Activated naive CD8-positive, alpha-beta T cell treated with anti-CD3 and anti-CD28 coated beads, Interleukin-2, amount 50 U/mL, for 16 hours (primary cell): ENCODE measurements around the gene PALD1.

Source experiments
- DNase-seq: peaks from one replicate; pipeline ENCODE4 v3.0.0-alpha.2; 2020; ENCODE audit warnings: low read depth, low spot score

The PALD1 gene

GRCh38 chr10:70457759-70458305, 20.7 kb upstream of the PALD1 start:
- DNase-seq, result no peak

DNA sequence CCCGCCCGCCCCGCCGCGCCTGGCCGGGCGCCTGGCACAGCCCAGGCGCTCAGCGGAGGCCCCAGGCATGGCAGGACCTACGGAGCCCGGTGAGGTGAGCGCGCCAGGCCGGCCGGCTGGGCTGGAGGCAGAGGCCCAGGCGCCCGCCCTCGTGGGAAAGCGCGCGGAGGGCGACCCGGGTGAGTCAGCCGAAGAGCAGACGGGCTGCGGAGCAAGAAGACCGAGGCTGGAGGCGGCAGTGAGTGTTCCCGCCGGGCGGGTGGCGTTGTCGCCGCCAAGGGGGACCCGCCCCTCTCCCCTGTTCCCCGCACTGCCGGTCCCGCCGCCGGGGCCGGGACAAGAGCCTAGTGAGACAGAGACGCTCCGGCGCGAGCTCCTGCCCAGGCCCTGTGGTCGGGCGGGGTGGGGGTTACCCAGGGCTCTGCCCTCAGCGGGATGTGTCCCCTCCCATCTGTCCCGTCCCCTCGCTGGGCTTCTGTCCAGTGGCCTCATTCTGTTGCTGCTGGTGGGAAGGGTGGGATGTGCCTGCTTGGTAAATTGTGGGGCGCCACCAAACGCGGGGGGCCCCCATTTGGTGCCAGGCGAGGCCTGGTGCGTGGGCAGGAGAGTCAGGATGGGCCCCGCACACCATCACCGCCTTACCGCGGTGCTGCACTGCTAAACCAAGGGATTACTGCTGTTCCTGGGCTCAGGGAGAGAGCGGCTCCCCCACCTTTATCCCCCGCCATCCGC, 20.1 kb upstream of the PALD1 start:
- no peak for DNase-seq

DNA sequence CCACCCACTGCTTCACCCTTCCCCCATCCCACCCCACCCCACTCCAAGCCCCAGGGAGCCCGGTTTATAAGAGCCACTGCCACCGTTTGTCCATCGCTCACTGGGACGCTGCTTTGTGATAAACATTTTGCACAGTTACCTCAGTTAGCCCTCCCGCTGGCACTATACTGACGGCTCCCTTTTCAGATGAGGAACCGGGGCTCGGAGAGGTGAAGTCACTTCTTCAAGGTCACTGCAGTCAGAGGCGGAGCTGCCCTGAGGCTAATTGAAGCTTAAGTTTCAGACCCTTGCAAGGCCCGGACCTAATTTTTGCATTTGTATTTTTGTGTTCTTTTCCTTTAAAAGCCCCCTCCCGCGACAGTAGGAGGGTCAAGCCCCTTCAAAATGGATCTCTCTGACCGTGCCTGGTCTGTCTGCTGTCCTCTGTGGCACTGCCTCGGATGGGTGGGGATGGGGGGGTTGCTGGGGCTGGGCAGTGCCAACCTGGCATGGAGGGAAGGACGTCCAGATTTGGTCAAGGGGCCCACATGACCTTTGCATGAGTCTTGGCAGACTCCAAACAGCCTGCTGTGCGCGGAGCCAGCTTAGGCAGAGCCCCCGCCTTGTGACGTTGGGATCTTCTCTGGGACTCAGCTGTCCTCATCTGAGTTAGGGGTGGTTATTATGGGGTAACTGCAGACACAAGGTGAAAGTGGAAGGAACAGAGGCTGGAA, 19.4 kb upstream of the PALD1 start:
- no peak for DNase-seq

DNA sequence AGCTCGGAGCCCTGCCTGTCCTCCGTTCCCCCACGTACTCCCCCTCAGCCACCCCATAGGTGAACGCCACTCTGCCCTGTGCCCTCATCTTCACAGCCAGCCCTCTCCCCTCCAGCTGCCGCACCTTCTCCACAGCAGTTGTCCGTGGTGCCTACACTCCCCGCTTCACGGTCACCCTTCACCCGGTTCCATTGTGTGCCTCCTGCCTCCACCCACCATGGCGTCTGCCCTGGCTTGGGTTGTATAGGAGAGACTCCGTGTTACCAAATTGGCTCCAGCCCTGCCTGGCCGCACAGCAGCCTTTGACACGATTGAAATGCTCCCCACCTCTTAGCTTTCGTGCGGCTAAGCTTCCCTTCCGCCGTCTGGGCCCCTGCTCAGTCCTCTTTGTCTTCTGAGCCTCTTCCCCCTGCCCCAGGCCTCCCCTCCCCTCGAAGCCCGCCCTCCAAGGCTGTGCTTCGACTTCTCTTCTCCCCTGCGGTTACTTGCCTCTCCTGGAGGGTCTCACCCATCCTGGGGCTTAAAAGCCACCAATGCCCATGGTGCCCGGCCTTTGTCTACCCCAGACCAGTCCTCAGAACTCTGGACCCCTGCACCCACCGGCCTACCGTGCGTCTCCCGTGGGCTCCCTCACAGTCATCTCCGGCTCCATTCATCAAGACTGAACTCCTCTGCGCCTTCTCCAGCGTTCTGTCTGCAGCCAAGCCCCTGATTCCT, 18.6 kb upstream of the PALD1 start:
- no peak for DNase-seq

DNA sequence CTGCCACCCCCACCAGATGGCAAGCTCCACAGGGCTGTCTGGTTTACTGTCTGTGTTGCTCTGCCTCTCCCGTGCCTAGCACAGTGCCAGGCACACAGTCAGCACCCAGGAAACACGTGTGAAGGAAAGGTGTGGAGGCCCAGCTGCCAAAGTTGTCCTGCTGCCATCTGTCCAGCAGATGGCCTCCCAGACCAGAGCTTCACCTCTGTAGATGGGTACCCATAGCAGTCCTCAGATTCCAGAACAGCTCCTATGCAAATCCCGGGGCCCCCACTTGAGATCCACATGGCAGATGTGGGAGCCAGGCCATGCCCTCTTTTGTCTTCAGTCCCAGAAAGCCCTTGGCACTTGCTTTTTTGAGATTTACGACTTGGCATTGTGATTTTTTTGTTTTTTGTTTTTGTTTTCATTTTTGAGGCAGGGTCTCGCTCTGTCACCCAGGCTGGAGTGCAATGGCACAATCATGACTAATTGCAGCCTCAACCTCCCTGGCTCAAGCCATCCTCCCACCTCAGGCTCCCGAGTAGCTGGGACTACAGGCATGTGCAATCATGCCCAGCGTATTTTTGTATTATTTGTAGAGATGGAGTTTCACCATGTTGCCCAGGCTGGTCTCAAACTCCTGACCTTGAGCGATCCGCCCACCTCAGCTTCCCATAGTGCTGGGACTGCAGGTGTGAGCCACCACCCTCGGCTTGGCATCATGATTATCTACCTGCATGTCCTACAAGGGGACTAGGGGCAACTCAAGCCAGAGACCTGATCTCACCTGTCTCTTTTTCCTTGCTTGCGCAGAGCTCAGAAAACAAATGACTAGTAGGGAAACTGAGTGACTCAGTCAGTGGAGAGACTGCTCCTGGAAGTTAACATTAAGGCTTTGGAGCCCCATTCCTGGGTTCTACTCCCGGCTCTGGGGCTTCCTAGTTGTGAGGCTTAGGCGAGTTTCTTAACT, 16.9 kb upstream of the PALD1 start:
- DNase-seq, result no peak

DNA sequence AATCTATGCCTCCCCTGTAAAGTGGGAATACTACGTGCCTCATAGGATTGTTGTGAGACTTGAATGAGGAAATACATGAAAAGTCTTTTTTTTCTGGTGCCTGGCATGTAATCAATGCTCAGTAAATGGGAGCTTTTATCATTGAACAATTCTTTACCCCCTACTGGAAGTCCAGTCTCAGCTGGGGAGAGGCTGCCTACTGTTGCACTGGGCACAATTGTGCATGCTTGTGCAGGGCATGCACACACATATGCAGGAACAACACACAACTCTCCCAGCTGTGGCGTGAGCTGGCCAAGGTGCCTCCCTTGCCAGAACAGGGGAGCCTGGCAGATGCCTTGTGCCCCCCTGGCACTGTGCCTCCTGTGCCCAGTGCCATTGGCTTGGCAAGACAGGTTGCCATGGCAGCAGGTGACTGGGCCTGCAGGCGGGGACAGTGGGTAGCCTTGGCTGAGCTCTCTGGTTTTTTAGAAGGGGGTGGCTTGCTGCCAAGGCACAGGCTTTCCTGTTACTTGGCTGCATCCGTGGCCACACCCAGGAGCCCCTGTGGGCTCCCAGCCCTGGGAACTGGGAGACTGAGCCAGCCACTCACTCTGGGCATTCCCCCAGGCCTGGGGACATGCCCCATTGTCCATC, 16.1 kb upstream of the PALD1 start:
- DNase-seq, result no peak

GRCh38 chr10:70465278-70465677, 13.3 kb upstream of the PALD1 start:
- DNase-seq, result no peak

DNA sequence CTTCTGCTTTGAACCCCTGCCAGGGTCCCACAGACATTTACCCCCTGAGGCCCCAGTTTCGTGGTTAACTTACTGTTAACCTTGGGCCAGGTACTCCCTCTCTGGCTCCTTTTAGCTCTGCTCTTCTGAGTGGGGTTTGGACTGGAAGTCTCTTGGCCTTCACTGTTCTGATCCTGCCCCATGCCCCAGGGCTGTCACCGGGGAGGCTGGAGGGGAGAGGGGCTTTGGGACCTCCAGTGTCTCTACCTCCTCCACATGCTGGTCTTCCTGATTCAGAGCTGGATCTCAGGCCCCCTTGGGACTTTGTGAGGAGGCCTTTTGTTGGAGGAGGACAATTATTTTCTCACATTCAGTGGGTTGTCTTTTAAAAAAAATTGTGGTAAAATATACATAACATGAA, 12.7 kb upstream of the PALD1 start:
- no peak for DNase-seq

- no peak for DNase-seq
Measured at GRCh38 chr10:70466951-70467350, 11.6 kb upstream of the PALD1 start.

- no peak for DNase-seq
Measured at GRCh38 chr10:70472799-70473454, 5.6 kb upstream of the PALD1 start.

- DNase-seq, result no peak
Measured at GRCh38 chr10:70474780-70475179, 3.8 kb upstream of the PALD1 start.

GRCh38 chr10:70475661-70476060, 2.9 kb upstream of the PALD1 start:
- DNase-seq, result no peak

GRCh38 chr10:70476249-70477035, 2.1 kb upstream of the PALD1 start:
- no peak for DNase-seq

DNA sequence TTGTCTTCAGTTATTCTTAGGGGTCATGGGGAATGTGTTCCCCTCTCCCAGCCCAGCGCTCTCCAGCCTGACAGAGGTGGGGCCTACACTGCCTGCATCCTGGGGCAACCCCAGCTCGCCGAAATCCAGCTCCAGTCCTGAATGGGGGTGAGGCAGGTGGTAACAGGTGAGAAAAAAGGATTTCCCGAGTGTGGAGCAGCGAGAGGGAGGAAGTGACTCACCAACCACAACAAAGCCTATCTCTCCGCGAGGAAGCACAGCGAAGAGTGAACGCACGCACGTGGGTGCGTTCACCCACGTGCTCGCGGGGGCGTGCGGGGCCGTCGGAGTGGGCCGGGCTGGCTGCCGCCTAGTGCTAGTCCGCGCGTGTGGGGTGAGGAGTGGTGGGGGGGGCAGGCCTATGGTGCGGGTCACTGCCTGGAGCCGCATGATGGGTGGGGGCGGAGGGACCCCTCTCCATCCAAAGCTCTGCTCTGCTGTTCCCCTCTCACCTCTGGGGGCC, 855 bp upstream of the PALD1 start:
- DNase-seq, result peak; percentile 51

DNA sequence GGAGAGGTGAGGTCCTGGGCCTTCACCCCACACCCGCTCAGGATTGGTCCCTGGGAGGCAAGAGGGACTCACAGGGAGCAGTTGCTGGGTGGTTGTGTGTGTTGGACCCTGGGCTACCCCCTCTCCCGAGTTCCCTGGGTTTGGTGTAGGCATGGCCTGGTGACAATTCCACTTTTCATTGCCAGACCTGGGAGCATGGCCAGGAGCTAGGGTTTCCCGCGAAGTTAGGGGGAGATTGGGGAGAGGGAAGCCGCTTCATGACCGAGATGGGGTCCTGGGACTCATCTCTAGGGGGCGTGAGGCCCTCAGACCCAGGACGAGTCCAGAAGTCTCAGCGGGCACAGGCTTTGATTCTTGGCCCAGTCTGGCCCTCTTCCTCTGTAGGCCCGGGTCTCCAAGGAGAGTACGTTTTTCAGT, 606 bp downstream of the PALD1 start:
- no peak for DNase-seq

DNA sequence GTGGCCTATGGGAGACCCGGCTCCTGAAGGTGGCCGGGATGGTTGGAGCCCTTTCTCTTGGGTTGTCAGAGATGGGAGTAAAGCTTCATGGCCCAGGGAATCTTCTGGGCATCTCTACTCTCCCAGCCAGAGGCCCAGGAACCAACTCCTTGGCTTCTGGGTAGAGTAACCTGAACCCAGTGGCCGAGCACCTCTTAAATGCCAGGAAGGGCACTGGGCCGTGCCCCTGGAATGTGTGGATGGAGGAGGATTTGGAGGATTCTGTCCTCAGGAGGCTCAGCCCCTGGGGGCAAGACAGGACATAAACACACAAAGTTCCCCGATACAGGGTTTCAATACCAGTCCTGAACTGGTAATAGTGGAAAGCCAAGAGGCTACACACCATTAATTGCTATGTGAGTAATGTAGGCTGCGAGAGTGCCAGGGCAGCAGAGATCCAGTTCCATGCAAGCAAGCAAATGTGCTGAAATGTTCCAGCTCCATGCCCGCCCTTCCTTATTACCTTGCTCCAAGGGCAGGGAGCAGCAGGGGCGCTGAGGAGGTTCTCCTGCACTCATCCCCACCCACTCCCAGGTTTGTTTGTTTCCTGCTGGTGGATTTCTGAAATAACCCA, 1.2 kb downstream of the PALD1 start:
- DNase-seq, result no peak

- no peak for DNase-seq
Measured at GRCh38 chr10:70480239-70480861, 1.8 kb downstream of the PALD1 start.

- DNase-seq, result no peak
Measured at GRCh38 chr10:70481105-70481504, 2.5 kb downstream of the PALD1 start.
